ENCODE data around the gene GPR183. TPM values are rescaled to one million over a fixed set of nuclear protein-coding genes. Genes with fewer than 3 reads are reported as not detected.

GPR183 gene
- total and polyA plus RNA-seq, 2 of the 8 experiments (the other 6 are each of a cell fraction or from before 2014, with no cell fraction given): not detected

- TF ChIP-seq SIN3A (conservative IDR thresholded peaks at IDR 0.05 in 1 of 2, IDR thresholded peaks at IDR 0.05 in 1 of 2; ENCODE audit: low read depth in 1 of 2, low read length in 2 of 2) (no peak), HDAC2 (IDR thresholded peaks at IDR 0.05; ENCODE audit: borderline replicate concordance in 1 of 2, low read depth in 2 of 2, low read length in 2 of 2) (no peak), SIRT6 (IDR thresholded peaks at IDR 0.05; ENCODE audit: low read length) (no peak), RAD21 (IDR thresholded peaks at IDR 0.05 in 1 of 2, conservative IDR thresholded peaks at IDR 0.05 in 1 of 2; ENCODE audit: low read depth in 2 of 2, low read length in 2 of 2) (no peak), CREB1 (IDR thresholded peaks at IDR 0.05) (no peak), ASH2L (IDR thresholded peaks at IDR 0.05; ENCODE audit: low read length) (no peak)
Observed at GRCh38 chr13:99339736-99340397, 32.7 kb upstream of the GPR183 start (continued).
